ENCODE measurements around the gene OR2A14.

The OR2A14 gene

GRCh38 chr7:144100607-144101006 is 22.4 kb upstream of the OR2A14 start:
- TF ChIP-seq CTCF (conservative IDR thresholded peaks at IDR 0.05; ENCODE audit: low read depth, low read length), result no peak
- no peak overlapping the region for H3K4me3 ChIP-seq (ENCODE audit: low read length)
- DNase-seq (ENCODE audit: low read depth), result no peak

GRCh38 chr7:144102041-144102440 is 20.9 kb upstream of the OR2A14 start:
- TF ChIP-seq CTCF (conservative IDR thresholded peaks at IDR 0.05; ENCODE audit: low read depth, low read length), result no peak
- no peak for DNase-seq (ENCODE audit: low read depth)
- no peak overlapping the region for H3K4me3 ChIP-seq (ENCODE audit: low read length)

- DNase-seq (ENCODE audit: low read depth), result no peak
- H3K4me3 ChIP-seq (ENCODE audit: low read length), result no peak overlapping the region
- TF ChIP-seq CTCF (conservative IDR thresholded peaks at IDR 0.05; ENCODE audit: low read depth, low read length), result no peak
Measured at GRCh38 chr7:144105211-144105610, 17.8 kb upstream of the OR2A14 start.

- no peak within 1 kb of the TSS for H3K4me3 ChIP-seq (ENCODE audit: low read length)
- DNase-seq (ENCODE audit: low read depth), result no peak
- TF ChIP-seq CTCF (conservative IDR thresholded peaks at IDR 0.05; ENCODE audit: low read depth, low read length), result no peak
Measured at GRCh38 chr7:144109283-144109682, 13.7 kb upstream of the OR2A14 start, which contains the start of gene OR2A2. Gene OR2A2, plus strand, starts transcription at chr7:144109583. Its CDS starts 0 bp downstream, at chr7:144109583.

GRCh38 chr7:144110272-144110671 is 12.7 kb upstream of the OR2A14 start:
- no peak for DNase-seq (ENCODE audit: low read depth)
- H3K4me3 ChIP-seq (ENCODE audit: low read length), result no peak overlapping the region
- no peak for TF ChIP-seq CTCF (conservative IDR thresholded peaks at IDR 0.05; ENCODE audit: low read depth, low read length)

- H3K4me3 ChIP-seq (ENCODE audit: low read length), result no peak overlapping the region
- no peak for TF ChIP-seq CTCF (conservative IDR thresholded peaks at IDR 0.05; ENCODE audit: low read depth, low read length)
- DNase-seq (ENCODE audit: low read depth), result no peak
Measured at GRCh38 chr7:144113651-144114050, 9.3 kb upstream of the OR2A14 start.

- H3K4me3 ChIP-seq (ENCODE audit: low read length), result no peak overlapping the region
- DNase-seq (ENCODE audit: low read depth), result no peak
- TF ChIP-seq CTCF (conservative IDR thresholded peaks at IDR 0.05; ENCODE audit: low read depth, low read length), result no peak
Measured at GRCh38 chr7:144118341-144118740, 4.6 kb upstream of the OR2A14 start.

Data from retinal pigment epithelial cell (primary cell).